Bronchial epithelial cell (primary cell): ENCODE data around the gene TMEM45A. TPM values are rescaled to one million over a fixed set of nuclear protein-coding genes. Genes with fewer than 3 reads are reported as not detected.
"Not testable (repeated sequence)": the region's sequence is repeated elsewhere in the genome, so short reads cannot be mapped to it uniquely, and the experiment has no call there.

Source experiments
- DNase-seq: peaks from one replicate; pipeline ENCODE4 v3.0.0-alpha.2; 2010; ENCODE audit warnings: low read depth
- FAIRE-seq: peaks from 2 replicates; lab custom pipeline; 2011; peaks lifted over from hg19 to GRCh38; lab: Jason Lieb, UNC
- H3K27me3 ChIP-seq: 2 replicates; pipeline ENCODE4 v1.5.1; 2011; ENCODE audit warnings: low read length; ENCODE audit not compliant: control insufficient read depth, insufficient read depth
- H3K36me3 ChIP-seq: 2 replicates; pipeline ENCODE4 v1.5.1; 2011; ENCODE audit warnings: low read length; ENCODE audit not compliant: control insufficient read depth, insufficient read depth
- H3K4me3 ChIP-seq: 2 replicates; pipeline ENCODE4 v1.5.1; 2011; ENCODE audit warnings: mild to moderate bottlenecking, low read depth, low read length, control low read depth
- total RNA-seq: library from RNA; depleted of rRNA; stranded (reverse); fragments of >200 nt; gene quantifications from 2 replicates; pipeline ENCODE4 v1.2.1, GENCODE V29; 2014
- TF ChIP-seq, protein P1 (sequence below): IDR thresholded peaks from 2 replicates; pipeline ENCODE4 v1.5.1; 2011; ENCODE audit warnings: mild to moderate bottlenecking, moderate library complexity, low read length, control low read depth, inconsistent platforms; ENCODE audit not compliant: insufficient read depth, severe bottlenecking

Gene TMEM45A, protein sequence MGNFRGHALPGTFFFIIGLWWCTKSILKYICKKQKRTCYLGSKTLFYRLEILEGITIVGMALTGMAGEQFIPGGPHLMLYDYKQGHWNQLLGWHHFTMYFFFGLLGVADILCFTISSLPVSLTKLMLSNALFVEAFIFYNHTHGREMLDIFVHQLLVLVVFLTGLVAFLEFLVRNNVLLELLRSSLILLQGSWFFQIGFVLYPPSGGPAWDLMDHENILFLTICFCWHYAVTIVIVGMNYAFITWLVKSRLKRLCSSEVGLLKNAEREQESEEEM
- 6.5 and 6.8 TPM in 2 replicates for total RNA-seq

DNA sequence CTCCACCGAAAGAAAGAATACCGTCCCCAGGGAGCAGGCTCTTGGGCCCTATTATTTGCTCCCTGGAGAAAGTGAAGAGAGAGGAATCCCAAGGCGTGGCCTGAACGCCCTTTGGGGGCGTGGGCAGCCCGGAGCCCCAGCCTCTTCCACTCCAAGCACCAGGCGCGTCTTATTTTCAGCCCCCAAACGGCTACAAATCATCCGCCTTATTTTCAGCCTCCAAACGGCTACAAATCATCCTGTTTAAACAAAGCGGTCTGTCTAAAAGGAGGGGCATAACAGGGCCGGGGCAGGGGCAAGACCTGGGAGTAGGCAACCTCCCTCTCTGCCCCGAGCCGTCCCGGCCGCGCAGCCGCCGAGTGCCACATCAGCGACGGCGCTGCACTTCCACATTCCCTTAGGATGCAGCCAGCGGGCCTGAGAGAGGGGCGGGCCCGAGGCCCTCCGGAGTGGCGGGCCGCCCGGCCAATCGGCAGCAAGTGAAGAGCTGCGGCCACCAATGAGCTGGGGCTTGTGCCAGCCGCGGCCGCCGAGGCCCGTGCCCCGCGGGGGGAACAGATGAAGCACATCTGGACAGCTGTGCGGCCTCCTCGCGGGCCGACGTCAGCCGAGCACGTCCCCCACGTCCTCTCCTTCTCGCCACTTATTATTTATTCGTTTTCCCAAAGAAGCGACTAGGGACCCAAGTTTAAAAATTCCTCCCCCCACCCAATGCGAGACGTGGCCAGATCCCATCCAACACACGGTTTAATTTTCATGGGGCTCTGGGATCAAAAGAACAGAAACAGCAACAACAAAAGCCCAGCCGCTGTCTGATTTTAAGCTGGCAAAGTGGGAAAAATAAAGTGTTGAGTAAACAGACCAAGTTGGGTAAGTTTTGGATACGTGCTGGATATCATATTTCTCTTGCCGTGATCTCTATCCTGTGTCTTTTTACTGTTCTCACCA lies at the start of gene TMEM45A:
TSS of gene TMEM45A (plus strand) at position 561 of the 948 bp plus-strand sequence. CDS start 62,593 bp downstream, outside the sequence.
- H3K36me3 ChIP-seq, result no peaks in the 10 kb centered on the region
- H3K4me3 ChIP-seq, result peak within 1 kb of the TSS; percentile 56
- DNase-seq (peak; percentile 85), FAIRE-seq (no peak)
- TF ChIP-seq, protein P1, sequence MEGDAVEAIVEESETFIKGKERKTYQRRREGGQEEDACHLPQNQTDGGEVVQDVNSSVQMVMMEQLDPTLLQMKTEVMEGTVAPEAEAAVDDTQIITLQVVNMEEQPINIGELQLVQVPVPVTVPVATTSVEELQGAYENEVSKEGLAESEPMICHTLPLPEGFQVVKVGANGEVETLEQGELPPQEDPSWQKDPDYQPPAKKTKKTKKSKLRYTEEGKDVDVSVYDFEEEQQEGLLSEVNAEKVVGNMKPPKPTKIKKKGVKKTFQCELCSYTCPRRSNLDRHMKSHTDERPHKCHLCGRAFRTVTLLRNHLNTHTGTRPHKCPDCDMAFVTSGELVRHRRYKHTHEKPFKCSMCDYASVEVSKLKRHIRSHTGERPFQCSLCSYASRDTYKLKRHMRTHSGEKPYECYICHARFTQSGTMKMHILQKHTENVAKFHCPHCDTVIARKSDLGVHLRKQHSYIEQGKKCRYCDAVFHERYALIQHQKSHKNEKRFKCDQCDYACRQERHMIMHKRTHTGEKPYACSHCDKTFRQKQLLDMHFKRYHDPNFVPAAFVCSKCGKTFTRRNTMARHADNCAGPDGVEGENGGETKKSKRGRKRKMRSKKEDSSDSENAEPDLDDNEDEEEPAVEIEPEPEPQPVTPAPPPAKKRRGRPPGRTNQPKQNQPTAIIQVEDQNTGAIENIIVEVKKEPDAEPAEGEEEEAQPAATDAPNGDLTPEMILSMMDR, result no peak
- H3K27me3 ChIP-seq, result no peaks in the 10 kb centered on the region

DNA sequence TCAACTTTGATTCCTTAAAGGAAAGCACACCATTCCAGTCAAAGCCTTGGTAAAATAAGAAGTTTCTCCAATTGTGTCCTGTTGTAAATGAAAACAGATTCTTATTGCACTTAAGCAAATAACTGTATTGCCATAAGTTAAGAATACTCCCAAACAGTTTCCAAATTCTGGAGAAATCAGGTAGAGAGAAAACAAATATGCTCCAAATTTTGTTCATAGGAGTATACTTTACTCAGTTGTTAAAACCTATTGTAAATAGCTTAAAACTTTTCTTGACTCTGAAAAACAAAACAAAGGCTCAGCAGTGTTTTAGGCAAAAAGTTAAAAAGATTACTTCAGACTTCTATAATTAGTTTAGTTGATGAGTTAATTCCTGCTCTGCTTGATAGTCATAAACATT lies 48.7 kb upstream of the TMEM45A start:
- no peaks in the 10 kb centered on the region for H3K27me3 ChIP-seq
- no peak for FAIRE-seq

DNA sequence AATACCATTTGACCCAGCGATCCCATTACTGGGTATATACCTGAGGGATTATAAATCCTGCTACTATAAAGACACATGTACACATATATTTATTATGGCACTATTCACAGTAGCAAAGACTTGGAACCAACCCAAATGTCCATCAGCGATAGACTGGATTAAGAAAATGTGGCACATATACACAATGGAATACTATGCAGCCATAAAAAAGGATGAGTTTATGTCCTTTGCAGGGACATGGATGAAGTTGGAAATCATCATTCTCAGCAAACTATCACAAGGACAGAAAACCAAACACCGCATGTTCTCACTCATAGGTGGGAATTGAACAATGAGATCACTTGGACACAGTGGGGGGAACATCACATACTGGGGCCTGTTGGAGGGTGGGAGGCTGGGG lies 45.4 kb upstream of the TMEM45A start:
- not testable (repeated sequence) for DNase-seq, H3K4me3 ChIP-seq, H3K27me3 ChIP-seq, H3K36me3 ChIP-seq, FAIRE-seq

More for the DNA sequence above, 48.7 kb upstream of the TMEM45A start:
- H3K4me3 ChIP-seq, result no peak overlapping the region
- no peaks in the 10 kb centered on the region for H3K36me3 ChIP-seq
- TF ChIP-seq, protein P1, result no peak
- DNase-seq, result no peak

DNA sequence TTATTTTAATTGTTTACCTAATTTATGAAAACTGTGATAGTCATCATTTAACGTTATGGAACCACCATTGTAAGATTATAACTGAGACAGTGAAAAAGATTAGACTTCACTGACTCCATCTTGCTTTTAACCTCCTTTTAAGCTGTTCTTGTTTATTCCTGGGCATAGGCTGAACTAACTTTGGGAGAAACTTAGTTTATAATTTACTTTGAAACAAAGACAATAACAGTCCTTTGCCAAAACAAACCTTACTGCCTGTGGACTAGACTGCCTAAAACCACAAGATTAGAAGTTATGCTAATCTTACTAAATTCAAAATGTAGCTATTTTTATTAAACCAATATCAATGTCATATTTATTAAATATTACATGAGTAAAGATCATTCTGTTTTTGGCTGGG lies 44.3 kb upstream of the TMEM45A start:
- DNase-seq (no peak), FAIRE-seq (no peak)
- Histone ChIP-seq H3K36me3 (no peaks in the 10 kb centered on the region), H3K27me3 (no peaks in the 10 kb centered on the region), H3K4me3 (no peak overlapping the region)
- TF ChIP-seq, protein P1, result no peak

DNA sequence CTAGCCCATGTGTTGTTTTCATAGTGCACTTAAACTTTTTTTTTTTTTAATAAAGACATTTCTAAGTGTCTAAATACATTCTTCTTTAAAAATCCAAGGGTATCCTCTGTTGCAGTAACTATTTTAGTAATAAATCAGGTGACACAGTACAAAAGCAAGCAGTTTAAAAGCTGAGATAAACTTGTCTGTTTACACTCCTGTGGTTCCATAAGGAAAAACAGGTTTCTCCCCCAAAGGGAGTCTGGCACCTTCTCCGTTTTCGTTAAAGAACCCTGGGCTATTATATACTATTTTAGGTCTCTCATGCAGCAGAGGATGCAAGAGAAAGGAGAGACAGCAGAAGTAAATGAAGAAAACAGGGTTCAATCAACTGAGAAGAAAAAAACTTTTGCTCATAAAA lies 43.2 kb upstream of the TMEM45A start:
- no peak for DNase-seq
- no peak for FAIRE-seq
- Histone ChIP-seq H3K4me3 (no peak overlapping the region), H3K27me3 (no peaks in the 10 kb centered on the region), H3K36me3 (no peaks in the 10 kb centered on the region)
- TF ChIP-seq, protein P1, result no peak

DNA sequence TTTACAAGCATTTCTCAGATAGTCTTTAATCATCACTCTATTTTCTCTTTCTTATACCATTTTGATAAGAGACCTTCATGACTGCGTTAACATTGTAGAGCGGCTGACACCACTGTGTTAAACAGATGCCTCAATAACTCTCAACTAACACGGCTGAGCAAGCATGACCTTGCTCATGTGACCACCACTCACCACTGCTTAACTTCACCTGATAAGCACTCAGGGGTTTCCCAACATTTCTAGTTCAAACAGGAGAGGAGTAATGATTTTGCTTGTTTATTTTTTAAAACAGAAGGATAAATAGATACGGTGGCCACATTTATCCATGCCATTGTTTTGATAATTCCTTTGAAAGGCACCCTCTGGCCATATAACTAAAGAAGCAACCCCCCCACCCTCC lies 37.7 kb upstream of the TMEM45A start:
- Histone ChIP-seq H3K36me3 (no peaks in the 10 kb centered on the region), H3K4me3 (no peak overlapping the region), H3K27me3 (no peaks in the 10 kb centered on the region)
- FAIRE-seq (no peak), DNase-seq (no peak)
- TF ChIP-seq, protein P1, result no peak
